HG03439 (cell line): ENCODE measurements around the gene PRDM15.

Experiments used
- ATAC-seq: cut with Tn5 transposase; IDR thresholded peaks from one replicate; pipeline ENCODE4 v1.9.1; 2021; ENCODE audit warnings: mild to moderate bottlenecking, moderate library complexity; ENCODE audit not compliant: unreplicated experiment

The PRDM15 gene

DNA sequence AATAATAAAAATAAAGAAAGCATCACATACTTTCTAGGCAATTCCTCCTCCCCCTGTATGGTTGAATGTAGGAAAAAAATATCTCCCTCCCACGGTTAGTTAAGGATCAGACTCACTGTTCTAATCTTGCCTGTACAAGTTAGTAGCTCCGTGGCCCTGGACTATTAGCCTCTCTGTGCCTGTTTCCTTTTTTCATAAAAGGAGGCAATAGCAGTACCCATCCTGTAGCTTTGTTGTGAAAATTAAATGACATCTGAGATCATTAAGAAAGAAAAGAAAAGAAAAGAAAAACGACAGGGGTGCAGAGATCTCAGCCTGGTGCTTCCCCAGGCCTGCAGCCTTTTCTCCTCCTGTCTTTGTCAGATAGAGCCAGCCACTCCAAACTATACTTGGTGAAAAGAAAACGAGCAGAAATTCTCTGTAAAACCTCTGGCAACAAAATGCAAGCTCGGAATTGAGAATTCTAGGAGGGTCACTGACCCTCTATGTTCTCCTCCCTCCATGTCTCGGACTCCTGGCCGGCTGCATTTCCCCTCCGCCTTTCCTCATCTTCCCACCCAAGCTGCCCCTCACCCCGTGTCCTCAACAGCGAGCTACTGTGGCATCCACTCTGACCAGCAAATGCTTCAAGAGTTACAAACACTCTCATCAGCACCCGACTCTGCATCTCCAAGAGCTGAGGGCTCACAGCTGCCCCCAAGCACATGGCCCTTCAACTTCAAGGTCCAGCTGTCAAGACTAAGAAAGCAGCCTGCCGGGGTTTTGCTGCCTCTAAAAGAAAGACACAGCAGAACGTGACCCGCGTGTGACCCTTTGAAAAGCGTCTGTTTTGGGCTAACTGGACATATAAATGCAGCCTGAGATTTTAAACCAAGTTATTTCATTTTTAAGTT lies 125.9 kb downstream of the PRDM15 start:
- ATAC-seq, result no peak

GRCh38 chr21:41752231-41752681 lies 126.9 kb downstream of the PRDM15 start:
- no peak for ATAC-seq

DNA sequence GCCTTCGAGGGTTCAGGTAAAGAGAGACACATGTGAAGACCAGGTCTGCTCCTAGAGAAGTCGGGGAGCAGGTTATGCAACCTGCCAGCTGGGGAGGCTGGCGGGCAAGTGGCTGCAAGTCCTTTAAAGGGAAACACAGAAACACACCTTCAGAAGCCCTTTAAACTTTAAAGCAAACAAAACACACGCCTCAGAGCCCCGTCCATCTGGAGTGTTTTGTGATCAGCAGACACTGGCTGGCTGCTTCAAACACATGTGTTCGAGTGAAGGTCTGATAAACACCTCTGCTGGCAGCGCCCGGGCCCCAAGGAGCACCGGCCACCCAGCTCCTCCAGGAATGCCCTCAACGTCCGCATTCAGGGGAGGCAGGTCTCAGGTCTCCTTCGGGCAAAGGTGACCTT lies 127.5 kb downstream of the PRDM15 start:
- no peak for ATAC-seq

- no peak for ATAC-seq
Measured at GRCh38 chr21:41750532-41751151, 128.5 kb downstream of the PRDM15 start.

DNA sequence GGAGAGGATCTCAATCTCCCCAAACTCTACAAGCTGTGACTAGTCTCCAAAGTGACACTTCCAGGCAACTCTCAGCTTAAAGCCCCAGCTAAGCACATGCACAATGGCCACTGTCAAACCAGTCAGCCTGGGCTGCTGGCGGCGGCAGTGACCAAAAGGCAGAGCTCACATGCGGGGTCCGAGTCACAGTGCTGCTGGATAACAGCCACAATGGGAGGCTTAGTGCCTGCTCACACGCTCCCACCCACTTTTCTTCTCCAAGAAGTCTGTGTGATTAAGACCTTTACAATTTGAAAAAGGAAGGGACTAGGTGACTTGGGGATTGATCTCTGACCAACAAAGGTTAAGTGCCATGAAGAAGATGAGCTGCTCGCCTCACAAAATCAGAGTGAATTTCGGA lies 129.1 kb downstream of the PRDM15 start:
- ATAC-seq, result no peak

DNA sequence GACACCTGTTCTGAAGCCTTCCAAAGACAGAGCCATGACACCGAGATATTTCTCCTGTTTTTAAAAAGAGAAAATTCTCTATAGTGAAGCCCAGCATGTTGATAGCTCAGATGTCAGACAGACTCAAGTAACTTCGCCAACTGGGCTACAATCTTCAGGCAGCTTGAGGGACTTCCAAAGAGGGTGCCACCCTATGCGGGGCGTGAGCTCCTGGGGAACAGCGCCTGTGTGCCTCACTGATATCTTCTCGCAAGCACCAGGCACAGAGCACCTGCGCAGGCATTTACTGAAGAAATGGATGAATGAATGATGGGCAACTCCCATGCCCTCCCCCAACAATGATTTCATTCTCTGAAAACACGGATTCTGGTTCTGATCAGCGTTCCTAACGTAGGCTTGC lies 129.9 kb downstream of the PRDM15 start:
- no peak for ATAC-seq
